ENCODE results near the gene PTOV1. TPM values are rescaled to one million over a fixed set of nuclear protein-coding genes. Genes with fewer than 3 reads are reported as not detected.
"Not testable (repeated sequence)": the region's sequence is repeated elsewhere in the genome, so short reads cannot be mapped to it uniquely, and the experiment has no call there.

Gene PTOV1
- total RNA-seq, 4 donors from 2014 or later, result 88.3 to 148 (median 98.9) TPM

DNA sequence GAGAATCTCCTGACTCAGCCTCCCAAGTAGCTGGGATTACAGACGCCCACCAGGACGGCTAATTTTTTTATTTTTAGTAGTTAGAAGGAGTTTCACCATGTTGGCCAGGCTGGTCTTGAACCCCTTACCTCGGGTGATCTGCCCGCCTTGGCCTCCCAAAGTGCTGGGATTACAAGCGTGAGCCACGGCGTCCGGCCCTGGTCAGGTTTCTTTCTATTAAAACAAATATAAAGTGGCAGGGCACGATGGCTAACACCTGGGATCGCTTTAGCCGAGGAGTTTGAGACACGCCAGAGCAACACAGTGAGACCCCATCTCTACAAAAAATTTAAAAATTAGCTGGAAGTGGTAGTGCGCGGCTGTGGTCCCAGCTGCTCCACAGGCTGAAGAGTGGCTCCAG, 34.4 kb upstream of the PTOV1 start:
- intact Hi-C loops (cut with DNase I), result loop anchor here (5.0 kb wide), 1 partner anchor 36 kb away; the partner anchor contains the start of gene PTOV1
- Histone ChIP-seq H3K27me3 (no peaks in the 10 kb centered on the region), H3K4me1 (peaks cover 39 to 40% of the 10 kb centered on the region in 2 donors), H3K36me3 (no peaks in the 10 kb centered on the region), H3K9me3 (no peaks in the 10 kb centered on the region), H3K4me3 (replicated peaks in 1 of 3) (no peak overlapping the region), H3K27ac (peak overlapping the region; percentile 85 to 97 (median 92))
- TF ChIP-seq, protein P1, sequence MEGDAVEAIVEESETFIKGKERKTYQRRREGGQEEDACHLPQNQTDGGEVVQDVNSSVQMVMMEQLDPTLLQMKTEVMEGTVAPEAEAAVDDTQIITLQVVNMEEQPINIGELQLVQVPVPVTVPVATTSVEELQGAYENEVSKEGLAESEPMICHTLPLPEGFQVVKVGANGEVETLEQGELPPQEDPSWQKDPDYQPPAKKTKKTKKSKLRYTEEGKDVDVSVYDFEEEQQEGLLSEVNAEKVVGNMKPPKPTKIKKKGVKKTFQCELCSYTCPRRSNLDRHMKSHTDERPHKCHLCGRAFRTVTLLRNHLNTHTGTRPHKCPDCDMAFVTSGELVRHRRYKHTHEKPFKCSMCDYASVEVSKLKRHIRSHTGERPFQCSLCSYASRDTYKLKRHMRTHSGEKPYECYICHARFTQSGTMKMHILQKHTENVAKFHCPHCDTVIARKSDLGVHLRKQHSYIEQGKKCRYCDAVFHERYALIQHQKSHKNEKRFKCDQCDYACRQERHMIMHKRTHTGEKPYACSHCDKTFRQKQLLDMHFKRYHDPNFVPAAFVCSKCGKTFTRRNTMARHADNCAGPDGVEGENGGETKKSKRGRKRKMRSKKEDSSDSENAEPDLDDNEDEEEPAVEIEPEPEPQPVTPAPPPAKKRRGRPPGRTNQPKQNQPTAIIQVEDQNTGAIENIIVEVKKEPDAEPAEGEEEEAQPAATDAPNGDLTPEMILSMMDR (IDR thresholded peaks at IDR 0.05), result no peak
- TF ChIP-seq POLR2A (IDR thresholded peaks at IDR 0.05), result no peak
- WGBS, 2 donors, result 76 to 82% methylated on average over 14 of the region's 14 CpGs
- DNase-seq, result no peak

DNA sequence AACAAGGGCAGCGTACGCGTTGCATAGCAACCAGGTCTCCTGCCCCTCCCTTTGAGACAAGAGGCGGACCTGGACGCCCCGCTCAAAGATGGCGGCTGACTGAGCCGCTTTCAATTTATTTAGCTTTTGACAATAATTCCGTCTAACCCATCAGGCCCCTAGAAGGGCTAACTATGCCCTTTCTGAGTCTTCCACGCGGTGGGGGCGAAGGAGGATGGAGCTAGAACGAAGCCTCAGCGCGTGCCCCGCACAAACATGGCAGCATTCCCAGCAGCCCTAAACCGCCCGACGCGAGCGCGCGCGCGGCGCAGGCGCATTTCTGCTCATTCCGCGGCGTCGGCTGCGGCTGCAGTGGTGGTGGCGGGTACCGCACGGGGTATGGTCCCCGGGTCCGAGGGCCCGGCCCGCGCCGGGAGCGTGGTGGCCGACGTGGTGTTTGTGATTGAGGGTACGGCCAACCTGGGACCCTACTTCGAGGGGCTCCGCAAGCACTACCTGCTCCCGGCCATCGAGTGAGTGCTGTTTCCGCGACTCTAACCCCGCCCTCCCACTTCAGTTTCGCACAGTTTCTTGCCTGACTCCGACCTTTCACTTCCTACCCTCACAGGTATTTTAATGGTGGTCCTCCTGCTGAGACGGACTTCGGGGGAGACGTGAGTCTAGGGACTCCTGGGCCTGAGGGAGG, 32.9 kb upstream of the PTOV1 start, which contains the start of gene MED25:
Gene MED25, plus strand, starts transcription at position 326 of the 685 bp plus-strand sequence. Its CDS starts 53 bp downstream, at position 379.
- Histone ChIP-seq H3K4me3 (replicated peaks in 1 of 3) (peak within 1 kb of the TSS; percentile 61 to 70 (median 64)), H3K27me3 (no peaks in the 10 kb centered on the region), H3K36me3 (peaks cover 0 to 3% of the 10 kb centered on the region in 2 donors), H3K9me3 (no peaks in the 10 kb centered on the region), H3K27ac (peak within 1 kb of the TSS; percentile 85 to 97 (median 92)), H3K4me1 (peaks cover 31 to 35% of the 10 kb centered on the region in 2 donors)
- TF ChIP-seq, protein P1 (IDR thresholded peaks at IDR 0.05), result peak in 5 of 6 experiments; percentile 22 to 68 (median 33)
- peak; percentile 79 to 80 for TF ChIP-seq POLR2A (IDR thresholded peaks at IDR 0.05)
- intact Hi-C loops (cut with DNase I), result loop anchor here (5.0 kb wide), 1 partner anchor 34 kb away; the partner anchor contains the start of gene PTOV1
- WGBS, 2 donors, result 0% methylated on average over 29 to 39 of the region's 57 CpGs
- DNase-seq, result peak; percentile 79 to 81

DNA sequence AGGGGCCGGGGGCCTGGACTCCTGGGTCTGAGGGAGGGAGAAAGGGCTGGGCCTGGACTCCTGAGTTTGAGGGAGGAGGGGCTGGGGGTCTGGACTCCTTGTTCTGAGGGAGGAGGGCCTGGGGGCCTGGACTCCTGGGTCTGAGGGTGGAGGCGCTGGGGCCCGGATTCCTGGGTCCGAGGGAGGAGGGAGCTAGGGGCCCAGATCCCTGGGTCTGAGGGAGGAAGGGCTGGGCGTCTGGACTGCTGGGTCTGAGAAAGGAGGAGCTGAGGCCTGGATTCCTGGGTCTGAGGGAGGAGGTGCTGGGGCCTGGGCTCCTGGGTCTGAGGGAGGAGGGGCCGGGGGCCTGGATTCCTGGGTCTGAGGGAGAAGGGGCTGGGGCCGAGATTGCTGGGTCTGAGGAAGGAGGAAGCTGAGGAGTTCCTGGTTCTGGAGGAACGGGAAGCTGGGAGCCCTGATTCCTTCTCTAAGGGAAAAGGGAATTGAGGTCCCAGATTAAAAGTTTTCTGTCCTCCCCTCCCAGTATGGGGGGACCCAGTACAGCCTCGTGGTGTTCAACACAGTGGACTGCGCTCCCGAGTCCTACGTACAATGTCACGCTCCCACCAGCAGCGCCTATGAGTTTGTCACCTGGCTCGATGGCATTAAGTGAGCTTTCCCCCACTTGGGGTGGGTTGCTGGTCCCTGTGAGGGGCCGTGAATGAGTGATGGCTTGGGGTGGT, 32.1 kb upstream of the PTOV1 start:
- peak in 1 of 2 donors; percentile 18 for DNase-seq
- WGBS, 2 donors, result 25 to 32% methylated on average over 12 to 14 of the region's 16 CpGs
- H3K9me3 ChIP-seq, result no peaks in the 10 kb centered on the region

DNA sequence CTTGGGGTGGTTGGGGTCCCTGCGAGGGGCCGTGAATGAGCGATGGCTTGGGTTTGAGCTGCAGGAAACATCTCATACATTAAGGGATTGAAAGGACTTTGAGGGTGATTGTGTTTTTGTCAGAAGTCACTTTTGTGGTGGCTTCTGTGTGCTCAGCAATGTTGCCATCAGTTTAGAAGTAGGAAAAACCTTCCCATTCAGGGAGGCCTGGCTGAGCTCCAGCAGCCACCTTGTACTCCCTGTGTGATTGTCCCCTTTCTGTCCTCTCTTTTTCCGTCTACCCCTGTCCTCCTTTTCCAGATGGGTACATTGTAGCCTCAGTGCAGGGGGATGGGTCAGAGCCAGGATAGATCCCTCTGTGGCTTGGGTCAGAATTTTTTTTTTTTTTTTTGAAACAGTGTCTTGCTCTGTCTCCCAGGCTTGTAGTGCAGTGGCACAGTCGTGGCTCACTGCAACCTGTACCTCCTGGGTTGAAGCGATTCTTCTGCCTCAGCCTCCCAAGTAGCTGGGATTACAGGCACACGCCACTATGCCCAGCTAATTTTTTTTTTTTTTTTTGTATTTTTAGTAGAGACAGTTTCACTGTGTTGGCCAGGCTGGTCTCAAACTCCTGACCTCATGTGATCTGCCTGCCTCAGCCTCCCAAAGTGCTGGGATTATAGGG, 31.4 kb upstream of the PTOV1 start:
- peak; percentile 45 to 49 for DNase-seq
- H3K27ac ChIP-seq, result peak overlapping the region; percentile 13 to 85 (median 57)
- not testable (repeated sequence) for H3K27me3 ChIP-seq; H3K4me3 ChIP-seq (replicated peaks in 1 of 3); H3K9me3 ChIP-seq; H3K36me3 ChIP-seq
- WGBS, 2 donors, result 61 to 67% methylated on average over 7 of the region's 7 CpGs
- intact Hi-C loops (cut with DNase I), result loop anchor here (5.0 kb wide), 1 partner anchor 33 kb away; the partner anchor contains the start of gene PTOV1
- H3K4me1 ChIP-seq, result peaks cover 28 to 35% of the 10 kb centered on the region in 2 donors

More for the DNA sequence above, 32.1 kb upstream of the PTOV1 start:
- Histone ChIP-seq H3K4me3 (replicated peaks in 1 of 3) (peak overlapping the region; percentile 61 to 70 (median 64)), H3K36me3 (peaks cover 0 to 3% of the 10 kb centered on the region in 2 donors), H3K27me3 (no peaks in the 10 kb centered on the region), H3K4me1 (peaks cover 30 to 35% of the 10 kb centered on the region in 2 donors), H3K27ac (peak overlapping the region; percentile 85 to 97 (median 92))
- TF ChIP-seq, protein P1 (IDR thresholded peaks at IDR 0.05), result no peak
- TF ChIP-seq POLR2A (IDR thresholded peaks at IDR 0.05), result no peak
- intact Hi-C loops (cut with DNase I), result loop anchor here (5.0 kb wide), 1 partner anchor 33 kb away; the partner anchor contains the start of gene PTOV1

DNA sequence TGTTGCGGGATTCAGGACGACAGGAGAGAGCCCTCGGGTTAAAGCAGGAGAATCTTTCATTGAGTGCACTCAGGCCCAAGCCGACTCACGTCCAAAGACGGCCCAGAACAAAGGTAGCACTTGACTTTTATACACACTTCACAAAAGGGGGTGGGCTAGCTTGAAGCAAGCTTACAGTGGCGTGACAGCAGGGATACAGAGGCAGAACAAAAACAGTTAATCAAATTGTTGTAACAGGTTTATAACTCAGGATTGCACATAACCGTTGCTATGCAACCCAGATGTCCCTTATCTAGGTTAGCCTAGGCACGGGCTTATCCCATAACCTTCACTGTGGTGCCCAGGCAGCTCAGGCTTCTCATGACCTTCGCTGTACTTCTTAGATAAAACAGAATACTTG, 30.8 kb upstream of the PTOV1 start:
- 44 to 53% methylated on average over 10 of the region's 10 CpGs for WGBS, 2 donors
- H3K27me3 ChIP-seq, result no peaks in the 10 kb centered on the region
- H3K27ac ChIP-seq, result peak overlapping the region; percentile 13 to 85 (median 57)
- TF ChIP-seq, protein P1 (IDR thresholded peaks at IDR 0.05), result no peak
- TF ChIP-seq POLR2A (IDR thresholded peaks at IDR 0.05), result peak in 1 of 2 donors; percentile 30
- H3K4me3 ChIP-seq (replicated peaks in 1 of 3), result no peak overlapping the region
- peaks cover 0 to 3% of the 10 kb centered on the region in 2 donors for H3K36me3 ChIP-seq
- DNase-seq, result peak; percentile 44 to 53
- no peaks in the 10 kb centered on the region for H3K9me3 ChIP-seq
- H3K4me1 ChIP-seq, result peaks cover 28 to 35% of the 10 kb centered on the region in 2 donors
- intact Hi-C loops (cut with DNase I), result no loop called here
